ENCODE data around the gene CCNB2. TPM values are rescaled to one million over a fixed set of nuclear protein-coding genes. Genes with fewer than 3 reads are reported as not detected.

CCNB2 gene
- polyA plus RNA-seq, 1 of the 3 experiments (the other 2 are of a cell fraction): 46.6 TPM

DNA sequence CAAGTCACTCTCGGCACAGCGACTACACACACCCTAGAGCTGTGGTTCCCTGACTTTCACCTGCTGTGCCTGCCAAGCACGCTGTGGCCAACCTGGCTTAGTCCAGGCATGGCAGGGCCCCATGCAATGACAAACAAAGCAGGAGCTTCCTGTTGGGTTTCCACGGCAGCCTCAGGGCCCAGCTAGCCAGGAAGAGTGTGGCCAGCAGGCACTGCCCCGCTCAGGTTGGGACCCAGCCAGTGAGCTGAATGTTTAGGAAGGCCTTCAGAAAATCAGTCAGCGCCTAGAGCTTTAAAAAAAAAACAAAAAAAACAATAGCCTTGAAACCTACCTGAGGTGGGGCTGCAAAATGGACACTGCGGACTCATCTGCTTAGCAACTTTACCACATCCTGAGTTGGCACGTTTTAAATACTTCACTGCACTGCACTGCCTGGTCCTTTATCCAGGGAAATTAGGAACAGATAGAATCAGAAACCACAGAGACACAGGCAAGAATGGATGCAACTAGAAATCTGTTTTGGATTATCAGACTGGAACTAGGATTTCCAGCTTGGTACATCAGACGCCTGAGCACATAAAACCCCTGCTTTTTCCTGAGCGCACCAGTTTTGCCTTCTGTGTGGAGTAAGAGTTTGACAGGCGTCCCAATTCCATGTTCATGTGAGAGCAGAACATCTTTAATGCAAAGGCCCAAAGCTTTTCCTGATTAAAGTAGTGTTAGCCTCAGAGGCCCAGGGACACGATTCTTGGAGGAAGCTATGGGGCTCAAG lies 65.5 kb downstream of the CCNB2 start:
- H3K9ac ChIP-seq: peak overlapping the region; percentile 31; the same call in 1 of the 2 replicates
- H3K4me1 ChIP-seq (ENCODE audit: control insufficient read depth in 1 of 2, insufficient read depth in 2 of 2, low read depth in 1 of 2, low read length in 1 of 2): peaks cover 17 to 42% of the 10 kb centered on the region in 2 experiments; a peak in 3 of 4 replicates
- no peaks in the 10 kb centered on the region for H3K9me3 ChIP-seq
- H3K27ac ChIP-seq (ENCODE audit: low read depth in 2 of 2, low read length in 1 of 2): peak overlapping the region; percentile 89 to 91
- ChIA-PET CTCF (interaction anchor here (0.8 to 2.4 kb wide), 7 partner anchors 9 to 358 kb away, joined by 3 to 9 read pairs (median 3); no protein-coding TSS in a partner anchor), POLR2A (interaction anchor here (0.6 kb wide), 1 partner anchor 166 kb away, joined by 3 read pairs; no protein-coding TSS in a partner anchor)
- peak overlapping the region; percentile 21; the same call in 1 of the 2 replicates for H2AFZ ChIP-seq (ENCODE audit: low read depth)
- peaks cover 30% of the 10 kb centered on the region for H3F3A ChIP-seq (replicated peaks; ENCODE audit: insufficient read depth)
- H3K9me2 ChIP-seq: no peaks in the 10 kb centered on the region
- 47% methylated on average over 12 of the region's 12 CpGs for WGBS (ENCODE audit: low lambda C conversion rate)
- peaks cover 0 to 14% of the 10 kb centered on the region in 2 experiments for H3K36me3 ChIP-seq (replicated peaks in 1 of 2; ENCODE audit: control insufficient read depth in 1 of 2, insufficient read depth in 2 of 2, low read length in 1 of 2)
- no peaks in the 10 kb centered on the region for H3K27me3 ChIP-seq (ENCODE audit: insufficient read depth)
- no peak overlapping the region; a peak in 1 of 4 replicates for H3K4me3 ChIP-seq (ENCODE audit: low read depth in 2 of 2, low read length in 1 of 2)
- H3K79me2 ChIP-seq (ENCODE audit: insufficient read depth): no peaks in the 10 kb centered on the region
- DNase-seq: peak; percentile 63
- peak overlapping the region; percentile 69; the same call in 1 of the 2 replicates for H3K4me2 ChIP-seq
- H4K20me1 ChIP-seq (ENCODE audit: insufficient read depth): no peaks in the 10 kb centered on the region
- no peak for TF ChIP-seq NRF1 (IDR thresholded peaks at IDR 0.05; ENCODE audit: low read depth, low read length)
- TF ChIP-seq FOXJ3 (CRISPR knock-in tag; IDR thresholded peaks at IDR 0.05): no peak
- TF ChIP-seq EZH2phosphoT487 (IDR thresholded peaks at IDR 0.05; ENCODE audit: borderline replicate concordance, low read depth): no peak
- TF ChIP-seq MEF2A (IDR thresholded peaks at IDR 0.05; ENCODE audit: borderline replicate concordance, low read depth): no peak
- TF ChIP-seq SMC3 (IDR thresholded peaks at IDR 0.05; ENCODE audit: low read depth, low read length): no peak
- TF ChIP-seq PBX3 (IDR thresholded peaks at IDR 0.05): peak; percentile 54; the same call in 1 of the 2 replicates
- TF ChIP-seq SIN3A (IDR thresholded peaks at IDR 0.05; ENCODE audit: borderline replicate concordance, low read depth, low read length): no peak
- TF ChIP-seq, protein P1, sequence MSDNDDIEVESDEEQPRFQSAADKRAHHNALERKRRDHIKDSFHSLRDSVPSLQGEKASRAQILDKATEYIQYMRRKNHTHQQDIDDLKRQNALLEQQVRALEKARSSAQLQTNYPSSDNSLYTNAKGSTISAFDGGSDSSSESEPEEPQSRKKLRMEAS (IDR thresholded peaks at IDR 0.05; ENCODE audit: low read depth): peak; percentile 61
- peak; percentile 86 for TF ChIP-seq NFIC (IDR thresholded peaks at IDR 0.05; ENCODE audit: borderline replicate concordance)
- TF ChIP-seq RXRA (IDR thresholded peaks at IDR 0.05; ENCODE audit: borderline replicate concordance, low read depth): peak; percentile 26; the same call in 1 of the 2 replicates
- TF ChIP-seq POLR2AphosphoS5 (IDR thresholded peaks at IDR 0.05; ENCODE audit: low read depth, low read length): peak; percentile 72
- peak; percentile 48 for TF ChIP-seq JUND (IDR thresholded peaks at IDR 0.05)
- TF ChIP-seq CHD2 (IDR thresholded peaks at IDR 0.05; ENCODE audit: low read length, partially characterized antibody): peak; percentile 44
- no peak for TF ChIP-seq IRF3 (IDR thresholded peaks at IDR 0.05; ENCODE audit: low read depth, low read length)
- peak in 1 of 2 experiments; percentile 71; a peak in 2 of 4 replicates for TF ChIP-seq EP300 (IDR thresholded peaks at IDR 0.05; ENCODE audit: borderline replicate concordance in 1 of 2, low read depth in 1 of 2, low read length in 1 of 2)
- TF ChIP-seq CTCF (IDR thresholded peaks at IDR 0.05): no peak
- peak; percentile 42; the same call in 1 of the 2 replicates for TF ChIP-seq RCOR1 (IDR thresholded peaks at IDR 0.05; ENCODE audit: low read length)
- peak; percentile 59 for TF ChIP-seq TEAD4 (IDR thresholded peaks at IDR 0.05; ENCODE audit: borderline replicate concordance, insufficient read depth)
- peak; percentile 96 for TF ChIP-seq TCF12 (IDR thresholded peaks at IDR 0.05)
- TF ChIP-seq YY1 (IDR thresholded peaks at IDR 0.05; ENCODE audit: low read depth): peak; percentile 39; the same call in 1 of the 2 replicates
- TF ChIP-seq, protein P2, sequence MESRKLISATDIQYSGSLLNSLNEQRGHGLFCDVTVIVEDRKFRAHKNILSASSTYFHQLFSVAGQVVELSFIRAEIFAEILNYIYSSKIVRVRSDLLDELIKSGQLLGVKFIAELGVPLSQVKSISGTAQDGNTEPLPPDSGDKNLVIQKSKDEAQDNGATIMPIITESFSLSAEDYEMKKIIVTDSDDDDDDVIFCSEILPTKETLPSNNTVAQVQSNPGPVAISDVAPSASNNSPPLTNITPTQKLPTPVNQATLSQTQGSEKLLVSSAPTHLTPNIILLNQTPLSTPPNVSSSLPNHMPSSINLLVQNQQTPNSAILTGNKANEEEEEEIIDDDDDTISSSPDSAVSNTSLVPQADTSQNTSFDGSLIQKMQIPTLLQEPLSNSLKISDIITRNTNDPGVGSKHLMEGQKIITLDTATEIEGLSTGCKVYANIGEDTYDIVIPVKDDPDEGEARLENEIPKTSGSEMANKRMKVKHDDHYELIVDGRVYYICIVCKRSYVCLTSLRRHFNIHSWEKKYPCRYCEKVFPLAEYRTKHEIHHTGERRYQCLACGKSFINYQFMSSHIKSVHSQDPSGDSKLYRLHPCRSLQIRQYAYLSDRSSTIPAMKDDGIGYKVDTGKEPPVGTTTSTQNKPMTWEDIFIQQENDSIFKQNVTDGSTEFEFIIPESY (IDR thresholded peaks at IDR 0.05; ENCODE audit: borderline replicate concordance, low read depth): no peak
- peak; percentile 39; the same call in 1 of the 2 replicates for TF ChIP-seq TAF1 (IDR thresholded peaks at IDR 0.05; ENCODE audit: borderline replicate concordance, low read depth, low read length)
- no peak for TF ChIP-seq ELF1 (IDR thresholded peaks at IDR 0.05)
- peak; percentile 75 for TF ChIP-seq GATA2 (CRISPR knock-in tag; IDR thresholded peaks at IDR 0.05)
- TF ChIP-seq GABPA (IDR thresholded peaks at IDR 0.05; ENCODE audit: low read depth): no peak
- no peak for TF ChIP-seq MXI1 (IDR thresholded peaks at IDR 0.05; ENCODE audit: low read depth, low read length)
- no peak for TF ChIP-seq RAD21 (IDR thresholded peaks at IDR 0.05; ENCODE audit: low read length)
- no peak for TF ChIP-seq RFX5 (IDR thresholded peaks at IDR 0.05; ENCODE audit: low read length)
- no peak for TF ChIP-seq FOXM1 (IDR thresholded peaks at IDR 0.05; ENCODE audit: low read depth)
